ENCODE measurements around the gene PELI2. TPM values are rescaled to one million over a fixed set of nuclear protein-coding genes. Genes with fewer than 3 reads are reported as not detected.
A peak's percentile ranks its signal among the peaks of the same experiment; 100 is the strongest.

The PELI2 gene
- total RNA-seq, 1 donor = 14.1 TPM

DNA sequence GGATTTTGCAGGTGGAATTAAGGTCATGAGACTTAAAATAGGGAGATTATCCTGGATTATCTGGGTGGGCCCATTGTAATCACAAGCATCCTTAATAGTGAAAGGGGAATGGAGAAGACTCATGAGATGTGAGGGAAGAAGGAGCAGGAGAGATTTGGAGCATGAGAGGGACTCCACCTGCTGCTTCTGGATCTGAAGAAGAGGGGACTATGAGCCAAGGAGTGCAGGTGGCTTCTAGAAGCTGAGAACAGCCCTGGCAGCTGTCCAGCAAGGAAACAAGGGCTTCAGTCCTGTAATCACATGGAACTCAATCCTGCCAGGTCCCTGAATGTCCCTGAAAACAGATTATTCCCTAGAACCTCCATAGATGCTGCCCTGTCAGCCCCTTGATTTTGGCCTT, 67.8 kb downstream of the PELI2 start:
- no peaks in the 10 kb centered on the region for H3K79me2 ChIP-seq (ENCODE audit: insufficient read depth, low read length)
- no peaks in the 10 kb centered on the region for H3K9me3 ChIP-seq (ENCODE audit: low read depth, low read length)
- no peaks in the 10 kb centered on the region for H3K36me3 ChIP-seq (ENCODE audit: insufficient read depth, low read length)
- H4K20me1 ChIP-seq (ENCODE audit: insufficient read depth, low read length) = no peaks in the 10 kb centered on the region
- H3K27ac ChIP-seq (ENCODE audit: low read depth, low read length) = no peak overlapping the region
- H3K27me3 ChIP-seq (ENCODE audit: insufficient read depth, low read length) = no peaks in the 10 kb centered on the region
- TF ChIP-seq, protein P1, sequence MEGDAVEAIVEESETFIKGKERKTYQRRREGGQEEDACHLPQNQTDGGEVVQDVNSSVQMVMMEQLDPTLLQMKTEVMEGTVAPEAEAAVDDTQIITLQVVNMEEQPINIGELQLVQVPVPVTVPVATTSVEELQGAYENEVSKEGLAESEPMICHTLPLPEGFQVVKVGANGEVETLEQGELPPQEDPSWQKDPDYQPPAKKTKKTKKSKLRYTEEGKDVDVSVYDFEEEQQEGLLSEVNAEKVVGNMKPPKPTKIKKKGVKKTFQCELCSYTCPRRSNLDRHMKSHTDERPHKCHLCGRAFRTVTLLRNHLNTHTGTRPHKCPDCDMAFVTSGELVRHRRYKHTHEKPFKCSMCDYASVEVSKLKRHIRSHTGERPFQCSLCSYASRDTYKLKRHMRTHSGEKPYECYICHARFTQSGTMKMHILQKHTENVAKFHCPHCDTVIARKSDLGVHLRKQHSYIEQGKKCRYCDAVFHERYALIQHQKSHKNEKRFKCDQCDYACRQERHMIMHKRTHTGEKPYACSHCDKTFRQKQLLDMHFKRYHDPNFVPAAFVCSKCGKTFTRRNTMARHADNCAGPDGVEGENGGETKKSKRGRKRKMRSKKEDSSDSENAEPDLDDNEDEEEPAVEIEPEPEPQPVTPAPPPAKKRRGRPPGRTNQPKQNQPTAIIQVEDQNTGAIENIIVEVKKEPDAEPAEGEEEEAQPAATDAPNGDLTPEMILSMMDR (IDR thresholded peaks at IDR 0.05; ENCODE audit: extremely low read depth, low read depth, low read length) = no peak
- no peaks in the 10 kb centered on the region for H3K4me1 ChIP-seq (ENCODE audit: insufficient read depth, low read length)
- H2AFZ ChIP-seq (ENCODE audit: low read length) = no peak overlapping the region
- no peak for DNase-seq (ENCODE audit: insufficient read length, low spot score, missing footprints)
- H3K4me2 ChIP-seq (ENCODE audit: insufficient read depth, low read length) = no peak overlapping the region
- H3K4me3 ChIP-seq (ENCODE audit: insufficient read depth, low read length) = no peak overlapping the region

DNA sequence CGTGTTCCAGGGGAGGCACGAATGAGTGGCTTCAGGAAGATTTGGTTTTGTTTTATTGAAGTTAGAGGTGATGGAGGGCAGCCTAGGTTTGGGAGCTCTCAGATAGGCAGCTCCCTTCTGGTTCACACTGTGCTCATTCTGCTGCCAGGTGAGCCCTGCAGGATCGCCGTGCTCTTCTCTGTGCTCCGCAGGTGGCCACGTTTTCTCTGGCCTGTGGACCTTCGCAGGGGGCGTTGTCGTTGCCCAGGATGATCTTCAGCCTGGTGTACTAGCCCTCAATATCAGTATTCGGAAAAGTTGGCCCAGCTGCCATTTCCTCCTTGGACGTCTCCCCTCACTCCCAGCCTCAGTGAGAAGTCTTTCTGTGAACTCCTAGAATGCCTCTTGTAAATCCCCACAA, 69.5 kb downstream of the PELI2 start:
- H3K9me3 ChIP-seq (ENCODE audit: low read depth, low read length) = no peaks in the 10 kb centered on the region

DNA sequence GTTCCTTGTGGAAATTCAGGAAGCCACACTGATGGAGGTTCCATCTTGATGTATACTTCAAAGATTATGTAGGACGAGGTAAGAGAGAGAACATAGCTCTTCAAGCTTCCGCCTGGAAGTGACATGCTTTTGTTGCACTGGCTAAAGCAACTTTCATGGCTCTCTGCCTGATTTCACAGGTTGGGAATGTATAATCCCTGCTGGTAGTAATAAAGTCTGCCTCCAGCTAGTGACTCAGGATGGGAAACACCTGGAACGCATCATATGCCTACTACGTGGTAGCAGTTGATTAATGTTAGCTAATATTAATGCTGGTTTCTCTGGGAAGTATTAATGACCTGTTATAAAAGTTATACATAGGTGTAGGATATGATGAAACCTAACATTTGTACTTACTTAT, 71.1 kb downstream of the PELI2 start:
- no peak overlapping the region for H3K4me2 ChIP-seq (ENCODE audit: insufficient read depth, low read length)
- DNase-seq (ENCODE audit: insufficient read length, low spot score, missing footprints) = no peak
- no peaks in the 10 kb centered on the region for H3K27me3 ChIP-seq (ENCODE audit: insufficient read depth, low read length)
- H3K4me1 ChIP-seq (ENCODE audit: insufficient read depth, low read length) = no peaks in the 10 kb centered on the region
- no peaks in the 10 kb centered on the region for H4K20me1 ChIP-seq (ENCODE audit: insufficient read depth, low read length)
- H2AFZ ChIP-seq (ENCODE audit: low read length) = no peak overlapping the region
- no peaks in the 10 kb centered on the region for H3K79me2 ChIP-seq (ENCODE audit: insufficient read depth, low read length)
- H3K27ac ChIP-seq (ENCODE audit: low read depth, low read length) = no peak overlapping the region
- TF ChIP-seq, protein P1 (IDR thresholded peaks at IDR 0.05; ENCODE audit: extremely low read depth, low read depth, low read length) = no peak
- no peaks in the 10 kb centered on the region for H3K36me3 ChIP-seq (ENCODE audit: insufficient read depth, low read length)
- no peak overlapping the region for H3K4me3 ChIP-seq (ENCODE audit: insufficient read depth, low read length)
- H3K9me3 ChIP-seq (ENCODE audit: low read depth, low read length) = no peaks in the 10 kb centered on the region

More for the DNA sequence above, 69.5 kb downstream of the PELI2 start:
- no peak overlapping the region for H3K27ac ChIP-seq (ENCODE audit: low read depth, low read length)
- H3K27me3 ChIP-seq (ENCODE audit: insufficient read depth, low read length) = no peaks in the 10 kb centered on the region
- no peaks in the 10 kb centered on the region for H3K36me3 ChIP-seq (ENCODE audit: insufficient read depth, low read length)
- TF ChIP-seq, protein P1 (IDR thresholded peaks at IDR 0.05; ENCODE audit: extremely low read depth, low read depth, low read length) = no peak
- no peak overlapping the region for H2AFZ ChIP-seq (ENCODE audit: low read length)
- no peaks in the 10 kb centered on the region for H3K79me2 ChIP-seq (ENCODE audit: insufficient read depth, low read length)
- no peak for DNase-seq (ENCODE audit: insufficient read length, low spot score, missing footprints)
- no peaks in the 10 kb centered on the region for H4K20me1 ChIP-seq (ENCODE audit: insufficient read depth, low read length)
- no peaks in the 10 kb centered on the region for H3K4me1 ChIP-seq (ENCODE audit: insufficient read depth, low read length)
- no peak overlapping the region for H3K4me2 ChIP-seq (ENCODE audit: insufficient read depth, low read length)
- H3K4me3 ChIP-seq (ENCODE audit: insufficient read depth, low read length) = no peak overlapping the region

DNA sequence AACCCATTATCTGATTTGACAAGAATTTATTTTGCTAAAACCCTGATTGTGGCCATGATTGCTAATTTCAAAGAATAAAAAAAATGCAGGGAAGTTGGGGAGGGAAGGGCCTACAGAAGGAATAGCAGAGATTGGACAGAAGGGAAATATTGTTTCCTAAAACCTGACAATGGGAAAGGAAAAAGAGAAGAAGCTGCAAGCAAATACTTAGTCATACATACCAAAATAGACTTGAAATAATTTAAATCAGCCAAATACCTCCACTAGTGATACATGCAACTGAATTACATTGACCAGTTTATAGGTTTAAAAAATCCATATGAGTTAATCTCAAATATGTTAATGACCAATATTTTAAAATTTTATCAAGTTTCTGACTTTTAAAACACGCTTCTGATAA, 75.1 kb downstream of the PELI2 start:
- Histone ChIP-seq H3K27me3 (ENCODE audit: insufficient read depth, low read length) (no peaks in the 10 kb centered on the region), H3K27ac (ENCODE audit: low read depth, low read length) (no peak overlapping the region), H2AFZ (ENCODE audit: low read length) (no peak overlapping the region), H3K4me2 (ENCODE audit: insufficient read depth, low read length) (no peak overlapping the region), H3K9me3 (ENCODE audit: low read depth, low read length) (no peaks in the 10 kb centered on the region), H3K4me3 (ENCODE audit: insufficient read depth, low read length) (no peak overlapping the region), H4K20me1 (ENCODE audit: insufficient read depth, low read length) (no peaks in the 10 kb centered on the region), H3K4me1 (ENCODE audit: insufficient read depth, low read length) (peaks cover 3% of the 10 kb centered on the region), H3K79me2 (ENCODE audit: insufficient read depth, low read length) (no peaks in the 10 kb centered on the region), H3K36me3 (ENCODE audit: insufficient read depth, low read length) (no peaks in the 10 kb centered on the region)
- TF ChIP-seq, protein P1 (IDR thresholded peaks at IDR 0.05; ENCODE audit: extremely low read depth, low read depth, low read length) = no peak
- peak; percentile 39 for DNase-seq (ENCODE audit: insufficient read length, low spot score, missing footprints)

All from osteoblast (primary cell).